ENCODE results near the gene ADAMTSL2.

ADAMTSL2 gene

GRCh38 chr9:133495327-133496293 lies 38.9 kb upstream of the ADAMTSL2 start:
- FAIRE-seq (no peak), DNase-seq (ENCODE audit: insufficient read length, low spot score) (no peak)
- TF ChIP-seq CTCF (IDR thresholded peaks at IDR 0.05; ENCODE audit: insufficient read depth, missing control alignments): no peak

GRCh38 chr9:133496861-133497842 lies 37.4 kb upstream of the ADAMTSL2 start:
- no peak for TF ChIP-seq CTCF (IDR thresholded peaks at IDR 0.05; ENCODE audit: insufficient read depth, missing control alignments)
- DNase-seq (ENCODE audit: insufficient read length, low spot score) (no peak), FAIRE-seq (no peak)

- no peak for FAIRE-seq
- no peak for TF ChIP-seq CTCF (IDR thresholded peaks at IDR 0.05; ENCODE audit: insufficient read depth, missing control alignments)
- DNase-seq (ENCODE audit: insufficient read length, low spot score): no peak
Observed at GRCh38 chr9:133499132-133499891, 35.2 kb upstream of the ADAMTSL2 start.

GRCh38 chr9:133499892-133500270 lies 34.6 kb upstream of the ADAMTSL2 start:
- TF ChIP-seq CTCF (IDR thresholded peaks at IDR 0.05; ENCODE audit: insufficient read depth, missing control alignments): no peak
- FAIRE-seq (no peak), DNase-seq (ENCODE audit: insufficient read length, low spot score) (no peak)

GRCh38 chr9:133502112-133502511 lies 32.4 kb upstream of the ADAMTSL2 start:
- no peak for DNase-seq (ENCODE audit: insufficient read length, low spot score)
- no peak for TF ChIP-seq CTCF (IDR thresholded peaks at IDR 0.05; ENCODE audit: insufficient read depth, missing control alignments)
- no peak for FAIRE-seq

GRCh38 chr9:133505186-133505830 lies 29.2 kb upstream of the ADAMTSL2 start:
- TF ChIP-seq CTCF (IDR thresholded peaks at IDR 0.05; ENCODE audit: insufficient read depth, missing control alignments): no peak
- FAIRE-seq: no peak
- no peak for DNase-seq (ENCODE audit: insufficient read length, low spot score)
